Transverse colon (tissue), 4 donors: ENCODE data around the gene AK3.

Experiments
- CTCF ChIP-seq, 5 experiments: fragments of 200-600 bp in 3 of 5; fragments of 450-650 bp in 2 of 5; sonication (generic) in 3 of 5; IDR thresholded peaks; 1 replicate in 2 of 5; 2 replicates in 3 of 5; pipeline ENCODE4 v1.5.1; 2016 to 2017; ENCODE audit warnings: antibody characterized with exemption in 5 of 5, inconsistent platforms in 3 of 5, mild to moderate bottlenecking in 2 of 5, moderate library complexity in 1 of 5
- EP300 ChIP-seq: sonication (generic); formaldehyde crosslinking; IDR thresholded peaks from one replicate; pipeline ENCODE4 v1.6.1; 2017; ENCODE audit warnings: antibody characterized with exemption, low read depth
- POLR2A ChIP-seq: fragments of 450-650 bp; IDR thresholded peaks from one replicate; pipeline ENCODE4 v1.6.1; 2016; ENCODE audit warnings: antibody characterized with exemption, mild to moderate bottlenecking, moderate library complexity
- POLR2AphosphoS5 ChIP-seq, 3 donors: sonication (generic); formaldehyde crosslinking; IDR thresholded peaks; one replicate each; pipeline ENCODE4 v1.6.1; 2016; ENCODE audit warnings: antibody characterized with exemption in 3 of 3

GRCh38 chr9:4684820-4685219 lies 56.2 kb downstream of the AK3 start:
- TF ChIP-seq CTCF (IDR thresholded peaks at IDR 0.05) (no peak), POLR2AphosphoS5 (IDR thresholded peaks at IDR 0.05) (no peak), POLR2A (no peak), EP300 (no peak)
